ENCODE results near the gene TDRD12. TPM values are rescaled to one million over a fixed set of nuclear protein-coding genes. Genes with fewer than 3 reads are reported as not detected.

Gene TDRD12
- total RNA-seq, 1 experiment from 2014 or later, result 0.64 TPM

GRCh38 chr19:32822916-32823746, 103.6 kb downstream of the TDRD12 start:
- no peak for TF ChIP-seq EZH2 (IDR thresholded peaks at IDR 0.05; ENCODE audit: borderline replicate concordance, low read depth, low read length, poor library complexity, severe bottlenecking)
- TF ChIP-seq, protein P1, sequence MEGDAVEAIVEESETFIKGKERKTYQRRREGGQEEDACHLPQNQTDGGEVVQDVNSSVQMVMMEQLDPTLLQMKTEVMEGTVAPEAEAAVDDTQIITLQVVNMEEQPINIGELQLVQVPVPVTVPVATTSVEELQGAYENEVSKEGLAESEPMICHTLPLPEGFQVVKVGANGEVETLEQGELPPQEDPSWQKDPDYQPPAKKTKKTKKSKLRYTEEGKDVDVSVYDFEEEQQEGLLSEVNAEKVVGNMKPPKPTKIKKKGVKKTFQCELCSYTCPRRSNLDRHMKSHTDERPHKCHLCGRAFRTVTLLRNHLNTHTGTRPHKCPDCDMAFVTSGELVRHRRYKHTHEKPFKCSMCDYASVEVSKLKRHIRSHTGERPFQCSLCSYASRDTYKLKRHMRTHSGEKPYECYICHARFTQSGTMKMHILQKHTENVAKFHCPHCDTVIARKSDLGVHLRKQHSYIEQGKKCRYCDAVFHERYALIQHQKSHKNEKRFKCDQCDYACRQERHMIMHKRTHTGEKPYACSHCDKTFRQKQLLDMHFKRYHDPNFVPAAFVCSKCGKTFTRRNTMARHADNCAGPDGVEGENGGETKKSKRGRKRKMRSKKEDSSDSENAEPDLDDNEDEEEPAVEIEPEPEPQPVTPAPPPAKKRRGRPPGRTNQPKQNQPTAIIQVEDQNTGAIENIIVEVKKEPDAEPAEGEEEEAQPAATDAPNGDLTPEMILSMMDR (conservative IDR thresholded peaks at IDR 0.05; ENCODE audit: low read depth, low read length), result no peak
- Histone ChIP-seq H3K9me3 (ENCODE audit: low read depth, low read length, poor library complexity, severe bottlenecking) (no peaks in the 10 kb centered on the region), H3K4me1 (ENCODE audit: insufficient read depth, low read length, poor library complexity, severe bottlenecking) (no peaks in the 10 kb centered on the region), H3K27me3 (replicated peaks; ENCODE audit: insufficient read depth, low read depth, low read length, poor library complexity) (no peaks in the 10 kb centered on the region), H3K36me3 (ENCODE audit: insufficient read depth, low read length, poor library complexity, severe bottlenecking) (no peaks in the 10 kb centered on the region), H3K27ac (ENCODE audit: low read depth, low read length, poor library complexity, severe bottlenecking) (no peak overlapping the region), H3K4me3 (ENCODE audit: low read depth, low read length, poor library complexity, severe bottlenecking) (no peak overlapping the region)
- BruUV-seq (replicated peaks), result no TSS peak
- POLR2A ChIA-PET (ENCODE audit: low non-redundant PET), result no interaction called here
- intact Hi-C loops (cut with micrococcal nuclease; ENCODE audit: unreplicated experiment), result no loop called here
- DNase-seq (ENCODE audit: low spot score), result no peak
- CTCF ChIA-PET, result interaction anchor here (0.6 kb wide), 1 partner anchor 44 kb away, joined by 3 read pairs; no protein-coding TSS in a partner anchor

DNA sequence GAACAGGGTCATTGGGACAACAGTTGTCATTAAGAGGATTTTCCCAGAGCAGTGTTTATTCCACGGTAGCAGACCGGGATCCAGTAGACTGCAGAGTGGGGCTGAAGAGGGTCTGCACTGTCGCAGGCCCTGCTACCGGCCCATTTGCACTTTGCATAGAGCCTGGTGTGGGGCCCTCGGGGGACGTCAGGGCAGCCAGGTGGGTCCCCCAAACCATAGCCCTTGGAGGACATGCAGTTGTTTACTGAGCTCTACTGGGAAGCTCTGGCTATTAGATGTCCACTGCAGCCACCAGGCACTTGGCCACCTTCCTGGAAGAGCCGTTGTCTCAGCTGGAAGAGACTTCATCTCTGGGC, 104.2 kb downstream of the TDRD12 start:
- no peaks in the 10 kb centered on the region for H3K27me3 ChIP-seq (replicated peaks; ENCODE audit: insufficient read depth, low read depth, low read length, poor library complexity)
- intact Hi-C loops (cut with micrococcal nuclease; ENCODE audit: unreplicated experiment), result no loop called here
- no peaks in the 10 kb centered on the region for H3K4me1 ChIP-seq (ENCODE audit: insufficient read depth, low read length, poor library complexity, severe bottlenecking)
- POLR2A ChIA-PET (ENCODE audit: low non-redundant PET), result no interaction called here
- no peak for DNase-seq (ENCODE audit: low spot score)
- H3K27ac ChIP-seq (ENCODE audit: low read depth, low read length, poor library complexity, severe bottlenecking), result no peak overlapping the region
- CTCF ChIA-PET, result no interaction called here
- TF ChIP-seq, protein P1 (conservative IDR thresholded peaks at IDR 0.05; ENCODE audit: low read depth, low read length), result no peak
- TF ChIP-seq EZH2 (IDR thresholded peaks at IDR 0.05; ENCODE audit: borderline replicate concordance, low read depth, low read length, poor library complexity, severe bottlenecking), result no peak
- H3K36me3 ChIP-seq (ENCODE audit: insufficient read depth, low read length, poor library complexity, severe bottlenecking), result no peaks in the 10 kb centered on the region
- no peaks in the 10 kb centered on the region for H3K9me3 ChIP-seq (ENCODE audit: low read depth, low read length, poor library complexity, severe bottlenecking)
- H3K4me3 ChIP-seq (ENCODE audit: low read depth, low read length, poor library complexity, severe bottlenecking), result no peak overlapping the region
- no TSS peak for BruUV-seq (replicated peaks)

DNA sequence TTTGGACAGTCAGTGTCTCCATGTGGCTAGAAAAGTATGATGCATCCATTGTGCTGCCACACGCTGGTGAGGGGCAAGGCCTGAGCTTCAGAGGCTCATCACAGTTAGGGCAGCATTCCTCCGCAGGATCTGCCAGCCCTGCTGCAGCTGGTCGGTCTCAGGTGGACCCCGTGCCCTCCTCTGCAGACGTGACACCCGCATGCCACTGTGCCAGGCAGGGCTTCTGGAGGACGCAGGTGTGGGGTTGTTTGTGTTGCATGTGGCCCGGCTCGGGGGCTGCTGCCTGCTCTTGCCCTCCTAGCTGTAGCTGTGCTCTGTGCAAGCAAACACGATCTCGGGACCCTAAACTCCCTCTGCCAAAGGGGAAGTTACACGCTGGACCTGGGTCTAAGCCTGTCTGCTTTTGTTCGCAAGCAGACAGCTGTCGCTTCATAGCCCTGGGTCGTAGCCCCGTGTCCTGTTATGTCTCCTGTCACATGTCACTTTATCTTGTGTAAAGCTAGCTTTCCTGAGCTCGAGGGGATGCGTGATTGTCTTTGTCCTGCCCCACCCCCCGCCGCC, 104.7 kb downstream of the TDRD12 start:
- H3K4me1 ChIP-seq (ENCODE audit: insufficient read depth, low read length, poor library complexity, severe bottlenecking), result no peaks in the 10 kb centered on the region
- H3K9me3 ChIP-seq (ENCODE audit: low read depth, low read length, poor library complexity, severe bottlenecking), result no peaks in the 10 kb centered on the region
- POLR2A ChIA-PET (ENCODE audit: low non-redundant PET), result no interaction called here
- DNase-seq (ENCODE audit: low spot score), result no peak
- H3K36me3 ChIP-seq (ENCODE audit: insufficient read depth, low read length, poor library complexity, severe bottlenecking), result no peaks in the 10 kb centered on the region
- BruUV-seq (replicated peaks), result no TSS peak
- CTCF ChIA-PET, result no interaction called here
- intact Hi-C loops (cut with micrococcal nuclease; ENCODE audit: unreplicated experiment), result no loop called here
- no peak overlapping the region for H3K4me3 ChIP-seq (ENCODE audit: low read depth, low read length, poor library complexity, severe bottlenecking)
- no peak overlapping the region for H3K27ac ChIP-seq (ENCODE audit: low read depth, low read length, poor library complexity, severe bottlenecking)
- no peak for TF ChIP-seq EZH2 (IDR thresholded peaks at IDR 0.05; ENCODE audit: borderline replicate concordance, low read depth, low read length, poor library complexity, severe bottlenecking)
- TF ChIP-seq, protein P1 (conservative IDR thresholded peaks at IDR 0.05; ENCODE audit: low read depth, low read length), result no peak
- no peaks in the 10 kb centered on the region for H3K27me3 ChIP-seq (replicated peaks; ENCODE audit: insufficient read depth, low read depth, low read length, poor library complexity)

Data from A673 (cell line).